ENCODE data around the gene ACIN1.

Gene ACIN1

DNA sequence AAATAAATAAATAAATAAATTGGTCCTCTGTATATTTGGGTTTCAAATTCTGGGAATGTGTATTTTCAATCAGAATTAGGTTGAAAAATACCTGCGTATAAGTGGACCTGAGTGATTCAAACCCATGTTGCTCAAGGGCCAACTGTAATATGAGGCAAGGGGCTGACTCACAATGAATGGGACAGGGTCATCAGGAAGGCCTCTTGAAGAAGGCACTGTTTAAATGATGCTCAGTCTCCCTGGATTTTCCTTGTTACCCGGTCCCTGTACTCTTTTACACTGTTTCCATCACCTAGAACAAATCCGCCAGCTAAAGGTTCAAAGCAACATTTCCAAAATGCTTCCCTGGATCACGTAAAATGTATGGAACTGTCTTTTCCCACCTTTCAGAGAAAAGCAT, 64.0 kb downstream of the ACIN1 start:
- DNase-seq (ENCODE audit: low read depth) = no peak
- TF ChIP-seq, protein P1, sequence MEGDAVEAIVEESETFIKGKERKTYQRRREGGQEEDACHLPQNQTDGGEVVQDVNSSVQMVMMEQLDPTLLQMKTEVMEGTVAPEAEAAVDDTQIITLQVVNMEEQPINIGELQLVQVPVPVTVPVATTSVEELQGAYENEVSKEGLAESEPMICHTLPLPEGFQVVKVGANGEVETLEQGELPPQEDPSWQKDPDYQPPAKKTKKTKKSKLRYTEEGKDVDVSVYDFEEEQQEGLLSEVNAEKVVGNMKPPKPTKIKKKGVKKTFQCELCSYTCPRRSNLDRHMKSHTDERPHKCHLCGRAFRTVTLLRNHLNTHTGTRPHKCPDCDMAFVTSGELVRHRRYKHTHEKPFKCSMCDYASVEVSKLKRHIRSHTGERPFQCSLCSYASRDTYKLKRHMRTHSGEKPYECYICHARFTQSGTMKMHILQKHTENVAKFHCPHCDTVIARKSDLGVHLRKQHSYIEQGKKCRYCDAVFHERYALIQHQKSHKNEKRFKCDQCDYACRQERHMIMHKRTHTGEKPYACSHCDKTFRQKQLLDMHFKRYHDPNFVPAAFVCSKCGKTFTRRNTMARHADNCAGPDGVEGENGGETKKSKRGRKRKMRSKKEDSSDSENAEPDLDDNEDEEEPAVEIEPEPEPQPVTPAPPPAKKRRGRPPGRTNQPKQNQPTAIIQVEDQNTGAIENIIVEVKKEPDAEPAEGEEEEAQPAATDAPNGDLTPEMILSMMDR (conservative IDR thresholded peaks at IDR 0.05; ENCODE audit: low read length) = no peak
- no peak overlapping the region for H3K4me3 ChIP-seq (ENCODE audit: low read length)

DNA sequence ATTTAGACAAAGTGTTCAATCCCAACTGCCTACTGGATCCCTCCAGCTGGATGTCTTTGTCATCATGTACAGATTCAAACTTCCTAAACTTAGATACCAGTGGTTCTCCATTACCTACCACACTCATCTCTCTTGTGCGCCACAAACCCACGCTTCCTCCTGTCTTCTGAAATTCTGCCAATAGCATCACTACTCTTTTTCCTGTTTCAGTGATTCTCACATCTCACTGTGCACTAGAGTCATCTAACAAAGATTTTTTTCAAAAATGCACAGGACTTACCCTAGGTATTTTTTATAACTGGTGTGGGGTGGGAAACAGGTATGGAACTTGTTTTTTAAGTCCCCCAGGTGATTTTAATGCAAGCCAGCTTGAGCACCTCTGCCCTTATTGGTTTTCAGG, 66.1 kb downstream of the ACIN1 start:
- no peak for DNase-seq (ENCODE audit: low read depth)
- H3K4me3 ChIP-seq (ENCODE audit: low read length) = no peak overlapping the region
- TF ChIP-seq, protein P1 (conservative IDR thresholded peaks at IDR 0.05; ENCODE audit: low read length) = no peak

GRCh38 chr14:23025151-23025814, 69.7 kb downstream of the ACIN1 start:
- TF ChIP-seq, protein P1 (conservative IDR thresholded peaks at IDR 0.05; ENCODE audit: low read length) = no peak
- DNase-seq (ENCODE audit: low read depth) = no peak
- no peak overlapping the region for H3K4me3 ChIP-seq (ENCODE audit: low read length)

DNA sequence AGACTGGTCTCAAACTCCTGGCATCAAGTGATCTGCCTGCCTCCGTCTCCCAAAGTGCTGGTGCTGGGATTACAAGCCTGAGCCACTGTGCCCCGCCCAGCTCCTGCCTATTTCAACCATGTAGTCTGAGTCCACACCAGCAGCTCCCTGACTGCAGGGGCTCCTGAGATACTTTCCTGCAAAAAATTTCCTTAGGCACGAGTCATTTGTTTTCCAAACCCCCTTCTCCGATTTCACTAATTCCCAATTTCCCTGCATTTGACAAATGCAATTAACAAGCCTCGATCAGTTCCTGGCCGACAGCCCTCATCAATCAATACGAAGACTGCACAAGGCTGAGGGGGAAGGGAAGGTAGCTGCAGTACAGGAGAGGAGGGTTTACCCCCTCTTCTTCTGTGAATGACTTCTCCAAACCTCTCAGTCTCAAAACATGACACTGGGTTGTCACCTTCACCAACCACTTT, 70.3 kb downstream of the ACIN1 start:
- TF ChIP-seq, protein P1 (conservative IDR thresholded peaks at IDR 0.05; ENCODE audit: low read length) = no peak
- no peak for DNase-seq (ENCODE audit: low read depth)
- H3K4me3 ChIP-seq (ENCODE audit: low read length) = no peak overlapping the region

DNA sequence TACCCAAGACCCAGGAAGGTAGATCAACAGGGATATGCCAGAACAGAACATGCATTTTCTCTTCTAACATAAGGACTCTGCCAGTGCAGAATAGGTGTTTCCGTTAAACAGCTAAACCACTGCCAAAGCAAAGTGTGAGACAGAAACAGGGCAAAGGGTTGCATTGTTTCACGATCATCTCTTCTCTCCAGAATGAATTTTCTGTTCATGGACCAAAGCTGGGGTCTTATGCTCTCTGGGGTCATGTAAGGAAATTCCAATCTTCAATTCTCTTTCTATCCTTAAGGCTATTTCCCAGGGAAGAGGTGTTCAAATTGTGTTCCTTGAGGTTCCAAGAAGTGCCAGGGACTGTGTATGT, 71.2 kb downstream of the ACIN1 start:
- TF ChIP-seq, protein P1 (conservative IDR thresholded peaks at IDR 0.05; ENCODE audit: low read length) = no peak
- H3K4me3 ChIP-seq (ENCODE audit: low read length) = no peak overlapping the region
- no peak for DNase-seq (ENCODE audit: low read depth)

GRCh38 chr14:23023022-23023794, 71.7 kb downstream of the ACIN1 start:
- TF ChIP-seq, protein P1 (conservative IDR thresholded peaks at IDR 0.05; ENCODE audit: low read length) = no peak
- no peak for DNase-seq (ENCODE audit: low read depth)
- no peak overlapping the region for H3K4me3 ChIP-seq (ENCODE audit: low read length)

Data from AG10803 (cell line).